SK-N-SH treated with all-trans-retinoic acid at 6 μM for 48 hours (cell line): Measurements from ENCODE around the gene FNIP2.

Experiments used
- ATAC-seq: fragments of 200-7000 bp; cut with Tn5 transposase; 3 replicates; pipeline ENCODE4 v1.9.1; 2020; ENCODE audit warnings: mild to moderate bottlenecking, moderate library complexity
- ARNTL ChIP-seq: fragments of 450-650 bp; formaldehyde crosslinking; IDR thresholded peaks from 2 replicates; pipeline ENCODE4 v1.5.0; 2020; ENCODE audit warnings: low read depth, mild to moderate bottlenecking, moderate library complexity, borderline replicate concordance
- BACH2 ChIP-seq: fragments of 250-450 bp; sonication (Bioruptor Pico); IDR thresholded peaks from 2 replicates; pipeline ENCODE4 v1.9.0; 2021; ENCODE audit warnings: mild to moderate bottlenecking, borderline replicate concordance
- CSDC2 ChIP-seq: fragments of 250-450 bp; sonication (Bioruptor Pico); IDR thresholded peaks from 2 replicates; pipeline ENCODE4 v1.5.0; 2020; ENCODE audit warnings: mild to moderate bottlenecking, moderate library complexity
- ESRRG ChIP-seq: fragments of 250-450 bp; sonication (Bioruptor Pico); IDR thresholded peaks from 2 replicates; pipeline ENCODE4 v1.6.1; 2021; ENCODE audit warnings: mild to moderate bottlenecking
- GLIS3 ChIP-seq: fragments of 250-450 bp; sonication (Bioruptor Pico); IDR thresholded peaks from 2 replicates; pipeline ENCODE4 v1.5.0; 2020; ENCODE audit warnings: mild to moderate bottlenecking, moderate library complexity
- ISL1 ChIP-seq: fragments of 250-450 bp; sonication (Bioruptor Pico); IDR thresholded peaks from 2 replicates; pipeline ENCODE4 v2.1.2; 2022; ENCODE audit warnings: mild to moderate bottlenecking, moderate library complexity
- OSR1 ChIP-seq: fragments of 250-450 bp; sonication (Bioruptor Pico); IDR thresholded peaks from 2 replicates; pipeline ENCODE4 v1.8.0; 2022; ENCODE audit warnings: moderate library complexity, mild to moderate bottlenecking, inconsistent platforms
- PPARA ChIP-seq: fragments of 250-450 bp; sonication (Bioruptor Pico); IDR thresholded peaks from 2 replicates; pipeline ENCODE4 v1.5.0; 2020; ENCODE audit warnings: mild to moderate bottlenecking, borderline replicate concordance
- RARB ChIP-seq: fragments of 250-450 bp; sonication (Bioruptor Pico); IDR thresholded peaks from 2 replicates; pipeline ENCODE4 v1.8.0; 2021; ENCODE audit warnings: mild to moderate bottlenecking, moderate library complexity
- SNAI2 ChIP-seq: fragments of 250-450 bp; sonication (Bioruptor Pico); IDR thresholded peaks from 2 replicates; pipeline ENCODE4 v1.5.0; 2020; ENCODE audit warnings: mild to moderate bottlenecking, moderate library complexity
- TCF4 ChIP-seq: fragments of 250-450 bp; sonication (Bioruptor Pico); IDR thresholded peaks from 2 replicates; pipeline ENCODE4 v1.8.0; 2021; ENCODE audit warnings: mild to moderate bottlenecking, moderate library complexity, borderline replicate concordance
- TOX ChIP-seq: fragments of 250-450 bp; sonication (Bioruptor Pico); IDR thresholded peaks from 2 replicates; pipeline ENCODE4 v1.8.0; 2021; ENCODE audit warnings: mild to moderate bottlenecking, moderate library complexity, borderline replicate concordance
- ZC3H10 ChIP-seq: fragments of 250-450 bp; sonication (Bioruptor Pico); IDR thresholded peaks from 2 replicates; pipeline ENCODE4 v1.5.1; 2021; ENCODE audit warnings: mild to moderate bottlenecking, moderate library complexity
- ZFP3 ChIP-seq: fragments of 250-450 bp; sonication (Bioruptor Pico); IDR thresholded peaks from 2 replicates; pipeline ENCODE4 v1.5.0; 2020; ENCODE audit warnings: mild to moderate bottlenecking, moderate library complexity
- ZFP30 ChIP-seq: fragments of 450-650 bp; formaldehyde crosslinking; IDR thresholded peaks from 2 replicates; pipeline ENCODE4 v1.5.0; 2022; ENCODE audit warnings: mild to moderate bottlenecking, moderate library complexity
- ZNF565 ChIP-seq: fragments of 450-650 bp; formaldehyde crosslinking; conservative IDR thresholded peaks from 2 replicates; pipeline ENCODE4 v1.5.0; 2020; ENCODE audit warnings: low read depth, mild to moderate bottlenecking, moderate library complexity
- ZNF8 ChIP-seq: fragments of 450-650 bp; formaldehyde crosslinking; IDR thresholded peaks from 2 replicates; pipeline ENCODE4 v1.5.0; 2020; ENCODE audit warnings: mild to moderate bottlenecking, moderate library complexity
- TF ChIP-seq, protein P1 (sequence below): fragments of 250-450 bp; sonication (Bioruptor Pico); IDR thresholded peaks from 2 replicates; pipeline ENCODE4 v1.5.1; 2020; ENCODE audit warnings: low read depth, mild to moderate bottlenecking, moderate library complexity
- TF ChIP-seq, protein P2 (sequence below): fragments of 250-450 bp; sonication (Bioruptor Pico); IDR thresholded peaks from 2 replicates; pipeline ENCODE4 v1.8.0; 2020; ENCODE audit warnings: mild to moderate bottlenecking, moderate library complexity, borderline replicate concordance
- TF ChIP-seq, protein P3 (sequence below): fragments of 250-450 bp; sonication (Bioruptor Pico); IDR thresholded peaks from 2 replicates; pipeline ENCODE4 v1.8.0; 2021; ENCODE audit warnings: low read depth, mild to moderate bottlenecking, moderate library complexity, borderline replicate concordance
- TF ChIP-seq, protein P4 (sequence below): fragments of 250-450 bp; sonication (Bioruptor Pico); IDR thresholded peaks from 2 replicates; pipeline ENCODE4 v1.5.0; 2020; ENCODE audit warnings: mild to moderate bottlenecking, moderate library complexity
- TF ChIP-seq, protein P5 (sequence below): fragments of 250-450 bp; sonication (Bioruptor Pico); IDR thresholded peaks from 2 replicates; pipeline ENCODE4 v1.5.1; 2021; ENCODE audit warnings: mild to moderate bottlenecking, moderate library complexity

FNIP2 gene

DNA sequence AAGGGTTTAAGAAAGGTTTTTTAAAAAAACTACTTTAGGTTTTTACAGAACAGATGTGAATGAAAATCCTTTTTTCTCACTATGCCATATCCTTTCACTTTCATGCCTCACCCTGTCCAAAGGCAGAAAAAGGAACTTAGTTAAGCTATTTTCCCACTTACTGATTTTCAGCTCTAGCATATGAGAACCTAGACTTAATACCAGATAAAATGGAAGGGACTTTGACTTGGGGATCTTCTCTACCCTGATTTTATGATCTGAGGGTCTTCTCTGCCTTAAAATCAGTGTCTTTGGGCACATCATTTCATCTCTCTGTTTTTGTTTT, 42.4 kb downstream of the FNIP2 start (continued):
- no peak for TF ChIP-seq RARB (CRISPR knock-in tag)
- TF ChIP-seq, protein P1, sequence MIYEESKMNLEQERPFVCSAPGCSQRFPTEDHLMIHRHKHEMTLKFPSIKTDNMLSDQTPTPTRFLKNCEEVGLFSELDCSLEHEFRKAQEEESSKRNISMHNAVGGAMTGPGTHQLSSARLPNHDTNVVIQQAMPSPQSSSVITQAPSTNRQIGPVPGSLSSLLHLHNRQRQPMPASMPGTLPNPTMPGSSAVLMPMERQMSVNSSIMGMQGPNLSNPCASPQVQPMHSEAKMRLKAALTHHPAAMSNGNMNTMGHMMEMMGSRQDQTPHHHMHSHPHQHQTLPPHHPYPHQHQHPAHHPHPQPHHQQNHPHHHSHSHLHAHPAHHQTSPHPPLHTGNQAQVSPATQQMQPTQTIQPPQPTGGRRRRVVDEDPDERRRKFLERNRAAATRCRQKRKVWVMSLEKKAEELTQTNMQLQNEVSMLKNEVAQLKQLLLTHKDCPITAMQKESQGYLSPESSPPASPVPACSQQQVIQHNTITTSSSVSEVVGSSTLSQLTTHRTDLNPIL: no peak
- no peak for TF ChIP-seq ZFP30 (CRISPR knock-in tag)
- no peak for TF ChIP-seq ESRRG (CRISPR knock-in tag)

DNA sequence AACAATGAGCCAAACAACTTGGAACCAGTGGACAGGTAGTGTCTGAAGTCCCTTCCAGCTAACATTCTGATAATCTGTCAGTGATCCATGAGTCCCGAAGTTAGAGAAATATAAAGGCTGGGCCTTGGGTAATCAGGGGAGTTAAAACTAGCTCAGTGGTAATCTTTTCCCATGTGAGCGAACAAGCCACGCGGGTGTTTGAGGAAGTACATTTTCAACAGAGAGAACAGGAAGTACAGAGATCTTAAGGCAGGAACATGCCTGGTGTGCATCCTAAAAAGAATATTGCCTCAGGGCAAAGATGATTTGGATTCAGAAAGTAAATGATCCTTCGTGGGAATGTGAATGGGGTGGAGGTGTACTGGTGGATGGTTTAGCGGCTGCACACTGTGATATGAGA, 42.9 kb downstream of the FNIP2 start:
- TF ChIP-seq ZFP3 (CRISPR knock-in tag): no peak
- TF ChIP-seq, protein P2, sequence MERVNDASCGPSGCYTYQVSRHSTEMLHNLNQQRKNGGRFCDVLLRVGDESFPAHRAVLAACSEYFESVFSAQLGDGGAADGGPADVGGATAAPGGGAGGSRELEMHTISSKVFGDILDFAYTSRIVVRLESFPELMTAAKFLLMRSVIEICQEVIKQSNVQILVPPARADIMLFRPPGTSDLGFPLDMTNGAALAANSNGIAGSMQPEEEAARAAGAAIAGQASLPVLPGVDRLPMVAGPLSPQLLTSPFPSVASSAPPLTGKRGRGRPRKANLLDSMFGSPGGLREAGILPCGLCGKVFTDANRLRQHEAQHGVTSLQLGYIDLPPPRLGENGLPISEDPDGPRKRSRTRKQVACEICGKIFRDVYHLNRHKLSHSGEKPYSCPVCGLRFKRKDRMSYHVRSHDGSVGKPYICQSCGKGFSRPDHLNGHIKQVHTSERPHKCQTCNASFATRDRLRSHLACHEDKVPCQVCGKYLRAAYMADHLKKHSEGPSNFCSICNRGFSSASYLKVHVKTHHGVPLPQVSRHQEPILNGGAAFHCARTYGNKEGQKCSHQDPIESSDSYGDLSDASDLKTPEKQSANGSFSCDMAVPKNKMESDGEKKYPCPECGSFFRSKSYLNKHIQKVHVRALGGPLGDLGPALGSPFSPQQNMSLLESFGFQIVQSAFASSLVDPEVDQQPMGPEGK (CRISPR knock-in tag): no peak
- TF ChIP-seq SNAI2 (CRISPR knock-in tag): no peak
- no peak for TF ChIP-seq CSDC2 (CRISPR knock-in tag)
- TF ChIP-seq BACH2 (CRISPR knock-in tag): no peak
- TF ChIP-seq ZC3H10 (CRISPR knock-in tag): no peak
- no peak for TF ChIP-seq ZNF8 (CRISPR knock-in tag)
- no peak for TF ChIP-seq TCF4 (CRISPR knock-in tag)
- no peak for ATAC-seq

DNA sequence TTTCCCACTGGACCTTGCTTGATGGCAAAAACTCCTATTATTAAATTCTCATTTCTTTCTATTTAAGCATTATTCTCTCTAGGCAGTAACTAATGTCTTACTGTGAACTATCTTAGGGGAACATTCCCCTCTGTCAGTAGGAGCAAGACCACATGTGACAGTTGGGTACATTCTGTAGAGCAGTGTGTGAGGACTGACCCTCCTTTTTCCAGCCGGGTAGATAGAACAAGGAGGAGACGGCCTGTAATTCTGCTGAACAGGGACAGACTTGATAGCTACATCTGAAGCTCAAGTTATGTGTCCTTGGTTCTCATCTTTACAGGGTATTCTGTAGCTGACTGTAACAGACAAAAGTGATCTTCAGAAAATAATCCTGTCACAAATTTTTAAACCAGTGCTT, 43.3 kb downstream of the FNIP2 start:
- TF ChIP-seq, protein P2 (CRISPR knock-in tag): no peak
- TF ChIP-seq RARB (CRISPR knock-in tag) (no peak), ZNF565 (CRISPR knock-in tag) (no peak), PPARA (no peak), OSR1 (CRISPR knock-in tag) (no peak), ESRRG (CRISPR knock-in tag) (no peak), ZFP30 (CRISPR knock-in tag) (no peak), ZNF8 (CRISPR knock-in tag) (no peak), GLIS3 (no peak), ISL1 (no peak), SNAI2 (CRISPR knock-in tag) (no peak), ZC3H10 (CRISPR knock-in tag) (no peak), TOX (no peak), TCF4 (CRISPR knock-in tag) (no peak), ZFP3 (CRISPR knock-in tag) (no peak), ARNTL (CRISPR knock-in tag) (no peak)
- TF ChIP-seq, protein P3, sequence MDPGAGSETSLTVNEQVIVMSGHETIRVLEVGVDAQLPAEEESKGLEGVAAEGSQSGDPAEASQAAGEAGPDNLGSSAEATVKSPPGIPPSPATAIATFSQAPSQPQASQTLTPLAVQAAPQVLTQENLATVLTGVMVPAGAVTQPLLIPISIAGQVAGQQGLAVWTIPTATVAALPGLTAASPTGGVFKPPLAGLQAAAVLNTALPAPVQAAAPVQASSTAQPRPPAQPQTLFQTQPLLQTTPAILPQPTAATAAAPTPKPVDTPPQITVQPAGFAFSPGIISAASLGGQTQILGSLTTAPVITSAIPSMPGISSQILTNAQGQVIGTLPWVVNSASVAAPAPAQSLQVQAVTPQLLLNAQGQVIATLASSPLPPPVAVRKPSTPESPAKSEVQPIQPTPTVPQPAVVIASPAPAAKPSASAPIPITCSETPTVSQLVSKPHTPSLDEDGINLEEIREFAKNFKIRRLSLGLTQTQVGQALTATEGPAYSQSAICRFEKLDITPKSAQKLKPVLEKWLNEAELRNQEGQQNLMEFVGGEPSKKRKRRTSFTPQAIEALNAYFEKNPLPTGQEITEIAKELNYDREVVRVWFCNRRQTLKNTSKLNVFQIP (CRISPR knock-in tag): no peak
- TF ChIP-seq, protein P1: no peak
- TF ChIP-seq, protein P4, sequence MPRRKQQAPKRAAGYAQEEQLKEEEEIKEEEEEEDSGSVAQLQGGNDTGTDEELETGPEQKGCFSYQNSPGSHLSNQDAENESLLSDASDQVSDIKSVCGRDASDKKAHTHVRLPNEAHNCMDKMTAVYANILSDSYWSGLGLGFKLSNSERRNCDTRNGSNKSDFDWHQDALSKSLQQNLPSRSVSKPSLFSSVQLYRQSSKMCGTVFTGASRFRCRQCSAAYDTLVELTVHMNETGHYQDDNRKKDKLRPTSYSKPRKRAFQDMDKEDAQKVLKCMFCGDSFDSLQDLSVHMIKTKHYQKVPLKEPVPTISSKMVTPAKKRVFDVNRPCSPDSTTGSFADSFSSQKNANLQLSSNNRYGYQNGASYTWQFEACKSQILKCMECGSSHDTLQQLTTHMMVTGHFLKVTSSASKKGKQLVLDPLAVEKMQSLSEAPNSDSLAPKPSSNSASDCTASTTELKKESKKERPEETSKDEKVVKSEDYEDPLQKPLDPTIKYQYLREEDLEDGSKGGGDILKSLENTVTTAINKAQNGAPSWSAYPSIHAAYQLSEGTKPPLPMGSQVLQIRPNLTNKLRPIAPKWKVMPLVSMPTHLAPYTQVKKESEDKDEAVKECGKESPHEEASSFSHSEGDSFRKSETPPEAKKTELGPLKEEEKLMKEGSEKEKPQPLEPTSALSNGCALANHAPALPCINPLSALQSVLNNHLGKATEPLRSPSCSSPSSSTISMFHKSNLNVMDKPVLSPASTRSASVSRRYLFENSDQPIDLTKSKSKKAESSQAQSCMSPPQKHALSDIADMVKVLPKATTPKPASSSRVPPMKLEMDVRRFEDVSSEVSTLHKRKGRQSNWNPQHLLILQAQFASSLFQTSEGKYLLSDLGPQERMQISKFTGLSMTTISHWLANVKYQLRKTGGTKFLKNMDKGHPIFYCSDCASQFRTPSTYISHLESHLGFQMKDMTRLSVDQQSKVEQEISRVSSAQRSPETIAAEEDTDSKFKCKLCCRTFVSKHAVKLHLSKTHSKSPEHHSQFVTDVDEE (CRISPR knock-in tag): no peak
- TF ChIP-seq, protein P5, sequence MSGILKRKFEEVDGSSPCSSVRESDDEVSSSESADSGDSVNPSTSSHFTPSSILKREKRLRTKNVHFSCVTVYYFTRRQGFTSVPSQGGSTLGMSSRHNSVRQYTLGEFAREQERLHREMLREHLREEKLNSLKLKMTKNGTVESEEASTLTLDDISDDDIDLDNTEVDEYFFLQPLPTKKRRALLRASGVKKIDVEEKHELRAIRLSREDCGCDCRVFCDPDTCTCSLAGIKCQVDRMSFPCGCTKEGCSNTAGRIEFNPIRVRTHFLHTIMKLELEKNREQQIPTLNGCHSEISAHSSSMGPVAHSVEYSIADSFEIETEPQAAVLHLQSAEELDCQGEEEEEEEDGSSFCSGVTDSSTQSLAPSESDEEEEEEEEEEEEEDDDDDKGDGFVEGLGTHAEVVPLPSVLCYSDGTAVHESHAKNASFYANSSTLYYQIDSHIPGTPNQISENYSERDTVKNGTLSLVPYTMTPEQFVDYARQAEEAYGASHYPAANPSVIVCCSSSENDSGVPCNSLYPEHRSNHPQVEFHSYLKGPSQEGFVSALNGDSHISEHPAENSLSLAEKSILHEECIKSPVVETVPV (CRISPR knock-in tag): no peak
- ATAC-seq: no peak
